Measurements from ENCODE around the gene CCDC90B.

CCDC90B gene

DNA sequence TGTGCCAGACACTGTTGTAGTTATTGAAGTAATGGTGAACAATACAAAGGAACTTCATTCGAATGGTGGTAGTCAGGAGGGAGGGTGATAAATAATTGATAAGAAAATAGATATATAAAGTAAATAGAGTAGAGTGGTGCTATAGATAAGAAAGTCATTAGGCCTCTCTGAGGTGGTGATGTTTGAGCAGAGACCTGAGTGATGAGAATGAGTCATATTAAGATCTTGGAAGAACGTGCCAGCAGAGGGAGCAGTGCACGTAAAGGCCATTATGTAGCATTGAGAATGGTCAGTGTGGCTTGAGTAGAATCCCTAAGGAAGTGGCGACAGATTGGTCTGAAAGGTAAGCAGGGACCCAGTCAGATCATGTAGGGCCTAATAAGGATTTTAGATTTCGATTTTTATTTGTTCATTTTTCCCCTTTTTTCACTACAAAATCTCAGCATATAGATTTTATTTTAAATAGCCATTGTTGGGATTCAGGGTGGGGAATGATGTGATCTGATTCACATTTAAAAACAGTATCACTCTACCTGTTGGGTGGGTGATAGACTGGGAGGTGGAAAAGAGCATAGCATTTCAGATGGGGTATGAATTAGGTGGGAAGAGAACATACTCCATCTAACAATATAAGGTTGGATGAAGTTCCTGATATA, 44.7 kb downstream of the CCDC90B start:
- no peak for DNase-seq (ENCODE audit: low read depth in 3 of 3)

DNA sequence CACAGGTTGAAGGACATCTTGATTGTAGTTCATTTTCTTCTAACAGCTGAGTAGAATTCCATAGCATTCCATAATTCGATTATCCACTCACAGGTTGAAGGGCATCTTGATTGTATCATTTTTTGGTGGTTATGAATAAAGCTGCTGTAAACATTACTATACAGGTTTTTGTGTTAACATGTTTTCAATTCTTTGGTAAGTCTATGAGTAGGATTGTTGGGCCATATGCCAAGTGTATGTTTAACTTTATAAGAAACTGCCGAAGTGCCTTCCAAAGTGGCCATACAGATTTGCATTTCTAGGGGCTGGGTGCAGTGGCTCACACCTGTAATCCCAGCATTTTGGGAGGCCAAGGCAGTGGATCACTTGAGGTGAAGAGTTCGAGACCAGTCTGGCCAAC, 48.1 kb downstream of the CCDC90B start:
- DNase-seq (ENCODE audit: low read depth in 3 of 3) = no peak

DNA sequence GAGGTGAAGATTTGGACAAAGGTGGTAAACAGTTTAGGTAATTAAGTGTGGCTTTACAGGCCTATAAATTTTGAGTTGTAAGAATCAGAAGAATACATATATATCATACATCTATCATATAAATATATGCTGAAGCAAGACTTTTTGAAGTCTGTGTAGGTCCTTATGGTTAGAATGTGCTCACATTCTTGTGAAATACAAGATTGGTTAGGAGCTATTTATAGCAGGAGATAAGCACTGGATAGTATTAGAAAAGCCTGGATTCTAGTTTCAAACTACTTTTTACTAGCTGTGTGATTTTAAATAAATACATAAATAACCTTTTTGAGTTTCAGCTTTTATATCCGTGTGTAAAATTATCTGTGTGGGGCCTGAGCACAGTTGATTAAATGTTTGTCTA, 50.3 kb downstream of the CCDC90B start:
- DNase-seq (ENCODE audit: low read depth in 3 of 3) = no peak

DNA sequence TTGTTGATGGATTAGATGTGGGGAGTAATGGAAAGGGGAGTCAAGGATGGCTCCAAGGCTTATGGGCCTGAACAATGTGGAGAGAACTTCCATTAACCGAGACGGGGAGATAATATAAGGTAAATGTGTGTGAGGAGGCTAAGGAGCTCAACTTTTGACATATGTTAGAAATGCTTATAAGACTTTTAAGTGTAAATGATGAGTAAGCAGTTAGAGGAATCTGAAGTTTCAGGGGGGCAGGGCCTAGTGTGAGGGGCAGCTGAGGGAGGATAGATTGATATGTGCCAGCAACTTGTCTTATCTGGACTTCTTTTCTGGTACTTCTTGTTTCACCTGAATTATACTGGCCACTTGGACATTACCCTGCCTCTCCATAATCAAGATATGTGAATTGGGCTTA, 62.7 kb downstream of the CCDC90B start:
- no peak for DNase-seq (ENCODE audit: low read depth in 3 of 3)

DNA sequence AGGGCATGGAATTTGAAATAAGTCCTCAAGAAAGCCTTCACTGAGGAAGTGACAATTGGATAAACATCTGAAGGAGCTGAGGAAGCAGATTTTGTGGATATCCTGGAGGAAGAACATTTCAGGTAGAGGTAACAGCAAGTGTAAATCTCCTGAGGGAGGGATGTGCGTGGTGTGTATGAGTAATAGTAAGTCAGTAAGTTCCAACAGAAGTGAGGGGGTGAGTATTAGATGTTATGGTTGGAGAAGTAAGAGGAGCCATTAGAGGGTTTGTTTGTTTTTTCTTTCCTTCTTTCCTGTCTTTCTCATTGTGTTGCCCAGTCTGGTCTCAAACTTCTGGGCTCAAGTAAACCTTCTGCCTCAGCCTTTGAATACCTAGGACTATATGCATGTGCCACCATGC, 63.7 kb downstream of the CCDC90B start:
- DNase-seq (ENCODE audit: low read depth in 3 of 3) = no peak

DNA sequence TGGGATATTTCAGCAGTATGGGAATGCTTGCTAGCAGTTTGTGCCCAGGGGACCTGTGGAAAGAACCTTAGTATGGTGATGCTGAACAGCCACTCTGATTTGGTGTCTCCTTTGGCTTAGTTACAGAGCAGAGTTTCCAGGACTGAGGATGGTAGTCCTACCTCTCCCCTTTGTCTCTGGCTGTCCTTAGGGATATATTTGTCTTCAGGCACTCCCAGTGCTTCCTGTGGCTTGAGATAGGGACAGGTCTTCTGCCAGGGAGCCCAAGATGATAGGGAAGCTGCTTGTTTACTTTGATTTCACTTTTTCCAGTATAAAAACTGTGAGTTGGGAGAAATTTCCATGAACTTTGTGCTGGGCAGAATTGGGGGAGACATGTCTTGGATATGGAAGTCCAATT, 64.5 kb downstream of the CCDC90B start:
- DNase-seq (ENCODE audit: low read depth in 3 of 3) = no peak

DNA sequence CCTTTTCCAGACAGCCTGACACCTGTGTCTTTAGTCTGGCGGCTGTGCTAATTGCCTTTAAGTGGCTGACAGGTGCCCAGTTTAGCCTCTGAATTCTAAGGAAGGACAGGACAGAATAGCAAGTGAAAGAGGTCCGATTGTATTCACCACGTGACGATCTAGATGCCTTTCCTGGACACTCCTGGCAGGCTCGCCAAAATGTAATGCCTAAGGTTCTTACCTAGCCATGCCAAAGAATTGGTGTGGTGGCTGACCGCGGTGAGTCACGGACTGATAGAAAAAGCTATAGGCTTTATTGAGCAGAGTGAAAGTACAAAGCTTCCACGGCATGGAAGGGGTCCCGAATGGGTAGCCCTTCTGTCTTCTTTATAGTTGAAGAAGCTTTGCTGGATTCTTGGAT, 65.9 kb downstream of the CCDC90B start:
- DNase-seq (ENCODE audit: low read depth in 3 of 3) = no peak

DNA sequence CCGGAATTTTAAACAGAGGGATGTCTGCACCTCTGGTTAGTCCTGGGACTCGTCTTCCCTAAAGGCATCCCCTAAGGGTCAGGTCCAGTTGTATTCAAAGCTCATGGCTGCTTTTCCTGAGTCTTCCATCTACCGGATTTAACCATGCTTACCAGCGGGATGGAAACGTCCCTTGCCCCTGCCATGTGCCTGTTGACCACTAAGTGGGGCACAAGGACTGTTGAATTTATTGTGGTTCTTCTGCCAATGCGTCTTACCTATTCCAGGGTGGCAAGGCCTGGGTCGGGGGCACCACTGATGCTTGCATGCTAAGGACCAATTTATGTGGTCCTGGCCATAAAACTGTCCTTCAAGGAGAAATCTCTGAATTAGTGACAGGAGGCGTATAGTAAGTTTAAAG, 67.1 kb downstream of the CCDC90B start:
- no peak for DNase-seq (ENCODE audit: low read depth in 3 of 3)

Data from stimulated activated CD4-positive, alpha-beta T cell treated with anti-CD3 and anti-CD28 coated beads, TNF-alpha, amount 100 ng/mL, for 24 hours (primary cell).